ENCODE measurements around the gene CERS6. TPM values are rescaled to one million over a fixed set of nuclear protein-coding genes. Genes with fewer than 3 reads are reported as not detected.

CERS6 gene
- total RNA-seq, 1 donor from 2014 or later, result 30.8 TPM

GRCh38 chr2:168602379-168602778 lies 146.3 kb downstream of the CERS6 start:
- no peaks in the 10 kb centered on the region for H3K36me3 ChIP-seq (ENCODE audit: control insufficient read depth in 3 of 3, insufficient read depth in 3 of 3, low read length in 3 of 3)
- H3K9me3 ChIP-seq (ENCODE audit: control insufficient read depth in 3 of 3, low read length in 3 of 3), result no peaks in the 10 kb centered on the region
- H3K27ac ChIP-seq (ENCODE audit: low read depth, low read length), result no peak overlapping the region
- peaks cover 0 to 3% (median 0%) of the 10 kb centered on the region in 3 donors for H3K4me1 ChIP-seq (ENCODE audit: control insufficient read depth in 3 of 3, insufficient read depth in 3 of 3, low read length in 3 of 3)
- H3K9ac ChIP-seq (ENCODE audit: low read depth in 1 of 3, low read length in 3 of 3), result no peak overlapping the region
- H3K27me3 ChIP-seq (ENCODE audit: control insufficient read depth in 3 of 3, insufficient read depth in 3 of 3, low read length in 3 of 3), result no peaks in the 10 kb centered on the region
- no peak overlapping the region for H3K4me3 ChIP-seq (ENCODE audit: low read length in 3 of 3)

- Histone ChIP-seq H3K4me1 (ENCODE audit: control insufficient read depth in 3 of 3, insufficient read depth in 3 of 3, low read length in 3 of 3) (no peaks in the 10 kb centered on the region), H3K4me3 (ENCODE audit: low read length in 3 of 3) (no peak overlapping the region), H3K27ac (ENCODE audit: low read depth, low read length) (no peak overlapping the region), H3K36me3 (ENCODE audit: control insufficient read depth in 3 of 3, insufficient read depth in 3 of 3, low read length in 3 of 3) (no peaks in the 10 kb centered on the region), H3K27me3 (ENCODE audit: control insufficient read depth in 3 of 3, insufficient read depth in 3 of 3, low read length in 3 of 3) (no peaks in the 10 kb centered on the region), H3K9me3 (ENCODE audit: control insufficient read depth in 3 of 3, low read length in 3 of 3) (no peaks in the 10 kb centered on the region), H3K9ac (ENCODE audit: low read depth in 1 of 3, low read length in 3 of 3) (no peak overlapping the region)
Measured at GRCh38 chr2:168602846-168603401, 146.9 kb downstream of the CERS6 start.

GRCh38 chr2:168603439-168603961 lies 147.4 kb downstream of the CERS6 start:
- H3K9me3 ChIP-seq (ENCODE audit: control insufficient read depth in 3 of 3, low read length in 3 of 3), result no peaks in the 10 kb centered on the region
- no peak overlapping the region for H3K4me3 ChIP-seq (ENCODE audit: low read length in 3 of 3)
- no peak overlapping the region for H3K27ac ChIP-seq (ENCODE audit: low read depth, low read length)
- H3K27me3 ChIP-seq (ENCODE audit: control insufficient read depth in 3 of 3, insufficient read depth in 3 of 3, low read length in 3 of 3), result no peaks in the 10 kb centered on the region
- no peaks in the 10 kb centered on the region for H3K36me3 ChIP-seq (ENCODE audit: control insufficient read depth in 3 of 3, insufficient read depth in 3 of 3, low read length in 3 of 3)
- no peaks in the 10 kb centered on the region for H3K4me1 ChIP-seq (ENCODE audit: control insufficient read depth in 3 of 3, insufficient read depth in 3 of 3, low read length in 3 of 3)
- no peak overlapping the region for H3K9ac ChIP-seq (ENCODE audit: low read depth in 1 of 3, low read length in 3 of 3)

- Histone ChIP-seq H3K27ac (ENCODE audit: low read depth, low read length) (no peak overlapping the region), H3K9me3 (ENCODE audit: control insufficient read depth in 3 of 3, low read length in 3 of 3) (no peaks in the 10 kb centered on the region), H3K4me3 (ENCODE audit: low read length in 3 of 3) (no peak overlapping the region), H3K27me3 (ENCODE audit: control insufficient read depth in 3 of 3, insufficient read depth in 3 of 3, low read length in 3 of 3) (no peaks in the 10 kb centered on the region), H3K4me1 (ENCODE audit: control insufficient read depth in 3 of 3, insufficient read depth in 3 of 3, low read length in 3 of 3) (no peaks in the 10 kb centered on the region), H3K9ac (ENCODE audit: low read depth in 1 of 3, low read length in 3 of 3) (no peak overlapping the region), H3K36me3 (ENCODE audit: control insufficient read depth in 3 of 3, insufficient read depth in 3 of 3, low read length in 3 of 3) (no peaks in the 10 kb centered on the region)
Measured at GRCh38 chr2:168604252-168604651, 148.2 kb downstream of the CERS6 start.

- no peak overlapping the region for H3K4me3 ChIP-seq (ENCODE audit: low read length in 3 of 3)
- no peak overlapping the region for H3K27ac ChIP-seq (ENCODE audit: low read depth, low read length)
- H3K9ac ChIP-seq (ENCODE audit: low read depth in 1 of 3, low read length in 3 of 3), result no peak overlapping the region
- peaks cover 2 to 10% (median 4%) of the 10 kb centered on the region in 3 donors for H3K4me1 ChIP-seq (ENCODE audit: control insufficient read depth in 3 of 3, insufficient read depth in 3 of 3, low read length in 3 of 3)
- no peaks in the 10 kb centered on the region for H3K36me3 ChIP-seq (ENCODE audit: control insufficient read depth in 3 of 3, insufficient read depth in 3 of 3, low read length in 3 of 3)
- no peaks in the 10 kb centered on the region for H3K27me3 ChIP-seq (ENCODE audit: control insufficient read depth in 3 of 3, insufficient read depth in 3 of 3, low read length in 3 of 3)
- no peaks in the 10 kb centered on the region for H3K9me3 ChIP-seq (ENCODE audit: control insufficient read depth in 3 of 3, low read length in 3 of 3)
Measured at GRCh38 chr2:168607992-168608391, 151.9 kb downstream of the CERS6 start.

GRCh38 chr2:168608796-168609195 lies 152.7 kb downstream of the CERS6 start:
- Histone ChIP-seq H3K36me3 (ENCODE audit: control insufficient read depth in 3 of 3, insufficient read depth in 3 of 3, low read length in 3 of 3) (no peaks in the 10 kb centered on the region), H3K4me3 (ENCODE audit: low read length in 3 of 3) (no peak overlapping the region), H3K27me3 (ENCODE audit: control insufficient read depth in 3 of 3, insufficient read depth in 3 of 3, low read length in 3 of 3) (no peaks in the 10 kb centered on the region), H3K9me3 (ENCODE audit: control insufficient read depth in 3 of 3, low read length in 3 of 3) (no peaks in the 10 kb centered on the region), H3K4me1 (ENCODE audit: control insufficient read depth in 3 of 3, insufficient read depth in 3 of 3, low read length in 3 of 3) (peaks cover 2 to 10% (median 7%) of the 10 kb centered on the region in 3 donors), H3K27ac (ENCODE audit: low read depth, low read length) (no peak overlapping the region), H3K9ac (ENCODE audit: low read depth in 1 of 3, low read length in 3 of 3) (no peak overlapping the region)

GRCh38 chr2:168611091-168611490 lies 155.0 kb downstream of the CERS6 start:
- no peak overlapping the region for H3K9ac ChIP-seq (ENCODE audit: low read depth in 1 of 3, low read length in 3 of 3)
- H3K4me1 ChIP-seq (ENCODE audit: control insufficient read depth in 3 of 3, insufficient read depth in 3 of 3, low read length in 3 of 3), result peaks cover 2 to 10% (median 7%) of the 10 kb centered on the region in 3 donors
- H3K36me3 ChIP-seq (ENCODE audit: control insufficient read depth in 3 of 3, insufficient read depth in 3 of 3, low read length in 3 of 3), result no peaks in the 10 kb centered on the region
- no peak overlapping the region for H3K4me3 ChIP-seq (ENCODE audit: low read length in 3 of 3)
- H3K9me3 ChIP-seq (ENCODE audit: control insufficient read depth in 3 of 3, low read length in 3 of 3), result no peaks in the 10 kb centered on the region
- no peaks in the 10 kb centered on the region for H3K27me3 ChIP-seq (ENCODE audit: control insufficient read depth in 3 of 3, insufficient read depth in 3 of 3, low read length in 3 of 3)
- H3K27ac ChIP-seq (ENCODE audit: low read depth, low read length), result no peak overlapping the region

GRCh38 chr2:168611896-168612650 lies 156.0 kb downstream of the CERS6 start:
- Histone ChIP-seq H3K4me1 (ENCODE audit: control insufficient read depth in 3 of 3, insufficient read depth in 3 of 3, low read length in 3 of 3) (peaks cover 2 to 10% (median 7%) of the 10 kb centered on the region in 3 donors), H3K27me3 (ENCODE audit: control insufficient read depth in 3 of 3, insufficient read depth in 3 of 3, low read length in 3 of 3) (no peaks in the 10 kb centered on the region), H3K27ac (ENCODE audit: low read depth, low read length) (no peak overlapping the region), H3K36me3 (ENCODE audit: control insufficient read depth in 3 of 3, insufficient read depth in 3 of 3, low read length in 3 of 3) (no peaks in the 10 kb centered on the region), H3K4me3 (ENCODE audit: low read length in 3 of 3) (no peak overlapping the region), H3K9ac (ENCODE audit: low read depth in 1 of 3, low read length in 3 of 3) (no peak overlapping the region), H3K9me3 (ENCODE audit: control insufficient read depth in 3 of 3, low read length in 3 of 3) (no peaks in the 10 kb centered on the region)

GRCh38 chr2:168612719-168613118 lies 156.6 kb downstream of the CERS6 start:
- H3K4me3 ChIP-seq (ENCODE audit: low read length in 3 of 3), result no peak overlapping the region
- H3K4me1 ChIP-seq (ENCODE audit: control insufficient read depth in 3 of 3, insufficient read depth in 3 of 3, low read length in 3 of 3), result peaks cover 2 to 10% (median 7%) of the 10 kb centered on the region in 3 donors
- no peak overlapping the region for H3K27ac ChIP-seq (ENCODE audit: low read depth, low read length)
- no peak overlapping the region for H3K9ac ChIP-seq (ENCODE audit: low read depth in 1 of 3, low read length in 3 of 3)
- no peaks in the 10 kb centered on the region for H3K36me3 ChIP-seq (ENCODE audit: control insufficient read depth in 3 of 3, insufficient read depth in 3 of 3, low read length in 3 of 3)
- no peaks in the 10 kb centered on the region for H3K9me3 ChIP-seq (ENCODE audit: control insufficient read depth in 3 of 3, low read length in 3 of 3)
- H3K27me3 ChIP-seq (ENCODE audit: control insufficient read depth in 3 of 3, insufficient read depth in 3 of 3, low read length in 3 of 3), result no peaks in the 10 kb centered on the region

- no peaks in the 10 kb centered on the region for H3K27me3 ChIP-seq (ENCODE audit: control insufficient read depth in 3 of 3, insufficient read depth in 3 of 3, low read length in 3 of 3)
- H3K4me3 ChIP-seq (ENCODE audit: low read length in 3 of 3), result no peak overlapping the region
- peaks cover 2 to 10% (median 7%) of the 10 kb centered on the region in 3 donors for H3K4me1 ChIP-seq (ENCODE audit: control insufficient read depth in 3 of 3, insufficient read depth in 3 of 3, low read length in 3 of 3)
- H3K27ac ChIP-seq (ENCODE audit: low read depth, low read length), result no peak overlapping the region
- H3K9me3 ChIP-seq (ENCODE audit: control insufficient read depth in 3 of 3, low read length in 3 of 3), result no peaks in the 10 kb centered on the region
- no peak overlapping the region for H3K9ac ChIP-seq (ENCODE audit: low read depth in 1 of 3, low read length in 3 of 3)
- no peaks in the 10 kb centered on the region for H3K36me3 ChIP-seq (ENCODE audit: control insufficient read depth in 3 of 3, insufficient read depth in 3 of 3, low read length in 3 of 3)
Measured at GRCh38 chr2:168613551-168613950, 157.5 kb downstream of the CERS6 start.

All from skeletal muscle tissue (tissue), 4 donors.